ENCODE measurements around the gene PSMA5. TPM values are rescaled to one million over a fixed set of nuclear protein-coding genes. Genes with fewer than 3 reads are reported as not detected.

PSMA5 gene
- total and polyA plus RNA-seq, 2 of the 13 experiments (the other 11 are each of a cell fraction or from before 2014, with no cell fraction given): 140 to 169 TPM

DNA sequence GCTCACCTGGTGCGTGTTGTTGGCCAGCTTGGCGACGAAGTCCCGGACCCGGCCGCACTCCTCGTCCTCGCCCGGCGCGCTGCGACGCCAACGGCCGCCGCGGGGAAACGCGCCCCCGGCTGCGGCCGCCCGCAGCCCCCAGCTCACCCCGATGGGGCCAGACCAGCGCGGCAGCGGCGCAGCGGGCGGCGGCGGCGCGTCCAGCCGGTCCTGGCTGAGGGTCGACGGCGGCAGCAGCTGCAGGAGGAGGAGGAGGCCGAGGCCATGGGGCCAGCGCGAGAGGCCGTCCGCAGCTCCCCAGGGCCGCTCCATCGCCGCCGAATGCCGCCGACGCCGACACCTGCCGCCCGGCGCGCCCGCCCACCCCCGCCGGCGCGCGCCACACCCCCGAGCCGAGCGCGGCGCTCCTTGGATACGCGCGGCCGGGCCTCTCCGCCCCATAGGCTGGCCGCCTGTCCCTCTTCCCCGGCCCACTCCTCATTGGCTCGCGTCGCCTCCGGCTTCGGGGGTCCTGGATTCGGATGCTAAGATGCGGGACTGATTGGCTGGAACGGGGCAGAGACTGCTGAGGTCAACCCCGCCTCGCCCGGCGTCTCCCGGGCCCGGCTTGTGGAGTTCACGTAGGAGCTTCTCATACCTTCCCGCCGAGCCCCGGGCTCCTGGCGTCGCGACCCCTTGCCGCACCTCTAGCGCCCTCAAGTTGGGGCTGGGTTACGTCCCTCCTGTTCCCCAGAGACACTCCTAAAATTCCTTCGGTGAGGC is 28.5 kb downstream of the PSMA5 start, which contains the start of gene SORT1 (continued):
- no peak for TF ChIP-seq ZBTB4 (CRISPR knock-in tag; IDR thresholded peaks at IDR 0.05; ENCODE audit: borderline replicate concordance)
- no peak for TF ChIP-seq HDAC6 (IDR thresholded peaks at IDR 0.05; ENCODE audit: low read depth, low read length)
- TF ChIP-seq CHCHD3 (CRISPR knock-in tag; IDR thresholded peaks at IDR 0.05): no peak
- TF ChIP-seq ZNF605 (CRISPR knock-in tag; IDR thresholded peaks at IDR 0.05): no peak
- TF ChIP-seq, protein P1, sequence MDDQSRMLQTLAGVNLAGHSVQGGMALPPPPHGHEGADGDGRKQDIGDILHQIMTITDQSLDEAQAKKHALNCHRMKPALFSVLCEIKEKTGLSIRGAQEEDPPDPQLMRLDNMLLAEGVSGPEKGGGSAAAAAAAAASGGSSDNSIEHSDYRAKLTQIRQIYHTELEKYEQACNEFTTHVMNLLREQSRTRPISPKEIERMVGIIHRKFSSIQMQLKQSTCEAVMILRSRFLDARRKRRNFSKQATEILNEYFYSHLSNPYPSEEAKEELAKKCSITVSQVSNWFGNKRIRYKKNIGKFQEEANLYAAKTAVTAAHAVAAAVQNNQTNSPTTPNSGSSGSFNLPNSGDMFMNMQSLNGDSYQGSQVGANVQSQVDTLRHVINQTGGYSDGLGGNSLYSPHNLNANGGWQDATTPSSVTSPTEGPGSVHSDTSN (CRISPR knock-in tag; IDR thresholded peaks at IDR 0.05; ENCODE audit: borderline replicate concordance): no peak
- no peak for TF ChIP-seq RBM22 (optimal IDR thresholded peaks at IDR 0.05; ENCODE audit: low read length)
- TF ChIP-seq DZIP1 (CRISPR knock-in tag; IDR thresholded peaks at IDR 0.05): no peak
- no peak for TF ChIP-seq ZBTB42 (CRISPR knock-in tag; IDR thresholded peaks at IDR 0.05)
- TF ChIP-seq ZNF883 (CRISPR knock-in tag; IDR thresholded peaks at IDR 0.05; ENCODE audit: not compliant biosample characterization): no peak
- no peak for TF ChIP-seq ZNF652 (CRISPR knock-in tag; IDR thresholded peaks at IDR 0.05; ENCODE audit: borderline replicate concordance, low read depth)
- no peak for TF ChIP-seq EEA1 (CRISPR knock-in tag; IDR thresholded peaks at IDR 0.05; ENCODE audit: borderline replicate concordance)
- TF ChIP-seq NR2F2 (IDR thresholded peaks at IDR 0.05; ENCODE audit: borderline replicate concordance, low read depth): no peak
- TF ChIP-seq, protein P2, sequence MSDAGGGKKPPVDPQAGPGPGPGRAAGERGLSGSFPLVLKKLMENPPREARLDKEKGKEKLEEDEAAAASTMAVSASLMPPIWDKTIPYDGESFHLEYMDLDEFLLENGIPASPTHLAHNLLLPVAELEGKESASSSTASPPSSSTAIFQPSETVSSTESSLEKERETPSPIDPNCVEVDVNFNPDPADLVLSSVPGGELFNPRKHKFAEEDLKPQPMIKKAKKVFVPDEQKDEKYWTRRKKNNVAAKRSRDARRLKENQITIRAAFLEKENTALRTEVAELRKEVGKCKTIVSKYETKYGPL (CRISPR knock-in tag; IDR thresholded peaks at IDR 0.05): no peak
- TF ChIP-seq, protein P3, sequence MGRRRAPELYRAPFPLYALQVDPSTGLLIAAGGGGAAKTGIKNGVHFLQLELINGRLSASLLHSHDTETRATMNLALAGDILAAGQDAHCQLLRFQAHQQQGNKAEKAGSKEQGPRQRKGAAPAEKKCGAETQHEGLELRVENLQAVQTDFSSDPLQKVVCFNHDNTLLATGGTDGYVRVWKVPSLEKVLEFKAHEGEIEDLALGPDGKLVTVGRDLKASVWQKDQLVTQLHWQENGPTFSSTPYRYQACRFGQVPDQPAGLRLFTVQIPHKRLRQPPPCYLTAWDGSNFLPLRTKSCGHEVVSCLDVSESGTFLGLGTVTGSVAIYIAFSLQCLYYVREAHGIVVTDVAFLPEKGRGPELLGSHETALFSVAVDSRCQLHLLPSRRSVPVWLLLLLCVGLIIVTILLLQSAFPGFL (CRISPR knock-in tag; IDR thresholded peaks at IDR 0.05): no peak
- no peak for TF ChIP-seq SOX13 (IDR thresholded peaks at IDR 0.05)
- no peak; a peak in 1 of 4 replicates for TF ChIP-seq SOX13 (CRISPR knock-in tag; conservative IDR thresholded peaks at IDR 0.05 in 1 of 2, IDR thresholded peaks at IDR 0.05 in 1 of 2)
- no peak for TF ChIP-seq IRX3 (CRISPR knock-in tag; IDR thresholded peaks at IDR 0.05; ENCODE audit: borderline replicate concordance, low read depth)
- no peak for TF ChIP-seq BRD4 (CRISPR knock-in tag; IDR thresholded peaks at IDR 0.05)
- no peak for TF ChIP-seq ZNF24 (IDR thresholded peaks at IDR 0.05)
